Measurements from ENCODE around the gene AADACL3.
"Not testable (repeated sequence)": the region's sequence is repeated elsewhere in the genome, so short reads cannot be mapped to it uniquely, and the experiment has no call there.

The AADACL3 gene

GRCh38 chr1:12706061-12706460 is 9.8 kb upstream of the AADACL3 start:
- DNase-seq (ENCODE audit: low read depth) = no peak
- no peak for TF ChIP-seq CTCF (conservative IDR thresholded peaks at IDR 0.05; ENCODE audit: low read depth, low read length)
- H3K4me3 ChIP-seq (ENCODE audit: low read depth, low read length) = no peak overlapping the region

GRCh38 chr1:12708396-12709090 is 7.4 kb upstream of the AADACL3 start:
- no peak for DNase-seq (ENCODE audit: low read depth)
- no peak overlapping the region for H3K4me3 ChIP-seq (ENCODE audit: low read depth, low read length)
- no peak for TF ChIP-seq CTCF (conservative IDR thresholded peaks at IDR 0.05; ENCODE audit: low read depth, low read length)

GRCh38 chr1:12709091-12709491 is 6.8 kb upstream of the AADACL3 start:
- no peak overlapping the region for H3K4me3 ChIP-seq (ENCODE audit: low read depth, low read length)
- TF ChIP-seq CTCF (conservative IDR thresholded peaks at IDR 0.05; ENCODE audit: low read depth, low read length) = no peak
- DNase-seq (ENCODE audit: low read depth) = no peak

GRCh38 chr1:12709696-12710095 is 6.2 kb upstream of the AADACL3 start:
- no peak overlapping the region for H3K4me3 ChIP-seq (ENCODE audit: low read depth, low read length)
- no peak for TF ChIP-seq CTCF (conservative IDR thresholded peaks at IDR 0.05; ENCODE audit: low read depth, low read length)
- no peak for DNase-seq (ENCODE audit: low read depth)

- no peak overlapping the region for H3K4me3 ChIP-seq (ENCODE audit: low read depth, low read length)
- no peak for DNase-seq (ENCODE audit: low read depth)
- no peak for TF ChIP-seq CTCF (conservative IDR thresholded peaks at IDR 0.05; ENCODE audit: low read depth, low read length)
These were observed 4.4 kb upstream of the AADACL3 start for GRCh38 chr1:12711536-12711935.

GRCh38 chr1:12712076-12712475 is 3.8 kb upstream of the AADACL3 start:
- TF ChIP-seq CTCF (conservative IDR thresholded peaks at IDR 0.05; ENCODE audit: low read depth, low read length) = no peak
- H3K4me3 ChIP-seq (ENCODE audit: low read depth, low read length) = no peak overlapping the region
- no peak for DNase-seq (ENCODE audit: low read depth)

- no peak overlapping the region for H3K4me3 ChIP-seq (ENCODE audit: low read depth, low read length)
- DNase-seq (ENCODE audit: low read depth) = no peak
- TF ChIP-seq CTCF (conservative IDR thresholded peaks at IDR 0.05; ENCODE audit: low read depth, low read length) = no peak
These were observed 3.0 kb upstream of the AADACL3 start for GRCh38 chr1:12712929-12713328.

- DNase-seq (ENCODE audit: low read depth); H3K4me3 ChIP-seq (ENCODE audit: low read depth, low read length): not testable (repeated sequence)
These were observed 2.3 kb upstream of the AADACL3 start for GRCh38 chr1:12713651-12714050.

Data from choroid plexus epithelial cell (primary cell).